ENCODE measurements around the gene GFRA1. TPM values are rescaled to one million over a fixed set of nuclear protein-coding genes. Genes with fewer than 3 reads are reported as not detected.

Gene GFRA1
- total and polyA plus RNA-seq, 2 experiments from 2014 or later = 0.48 to 2.9 TPM

DNA sequence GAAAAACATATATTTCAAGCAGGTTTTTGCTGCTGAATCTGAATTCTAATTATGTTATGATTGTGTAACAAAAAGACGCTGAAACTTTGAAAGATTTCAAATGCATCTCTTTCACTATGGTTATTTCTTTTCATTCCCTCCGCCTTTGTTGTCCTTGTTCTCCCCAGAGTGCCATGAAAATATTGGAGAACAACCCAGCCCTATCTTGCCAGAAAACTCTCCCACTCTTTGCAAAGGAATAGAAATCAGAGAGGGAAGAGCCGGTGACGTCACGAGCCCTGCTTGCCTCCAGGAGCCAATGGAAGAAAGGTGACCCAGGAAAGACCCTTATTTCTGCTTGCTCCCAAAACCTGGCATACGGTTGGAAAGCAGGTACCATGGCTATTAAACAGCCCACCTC, 3.4 kb downstream of the GFRA1 start:
- H2AFZ ChIP-seq = no peak overlapping the region
- no peak overlapping the region for H3K4me2 ChIP-seq
- peaks cover 75% of the 10 kb centered on the region for H3K27me3 ChIP-seq
- no peaks in the 10 kb centered on the region for H3K79me2 ChIP-seq
- H3K4me3 ChIP-seq = no peak overlapping the region
- H3K4me1 ChIP-seq (ENCODE audit: insufficient read depth) = peaks cover 23% of the 10 kb centered on the region
- no peaks in the 10 kb centered on the region for H4K20me1 ChIP-seq (ENCODE audit: insufficient read depth, poor library complexity, severe bottlenecking)
- TF ChIP-seq EZH2phosphoT487 (IDR thresholded peaks at IDR 0.05; ENCODE audit: low read depth, severe bottlenecking, unreplicated experiment) = no peak
- no peaks in the 10 kb centered on the region for H3K9me2 ChIP-seq (replicated peaks; ENCODE audit: insufficient read depth)
- H3K36me3 ChIP-seq (replicated peaks; ENCODE audit: insufficient read depth, low read depth) = no peaks in the 10 kb centered on the region
- no peaks in the 10 kb centered on the region for H3K9me3 ChIP-seq (ENCODE audit: low read depth)
- DNase-seq (ENCODE audit: low spot score) = no peak
- no peak overlapping the region for H3K27ac ChIP-seq
- 74% methylated on average over 6 of the region's 6 CpGs for WGBS (ENCODE audit: low lambda C conversion rate, missing lambda C conversion rate)

DNA sequence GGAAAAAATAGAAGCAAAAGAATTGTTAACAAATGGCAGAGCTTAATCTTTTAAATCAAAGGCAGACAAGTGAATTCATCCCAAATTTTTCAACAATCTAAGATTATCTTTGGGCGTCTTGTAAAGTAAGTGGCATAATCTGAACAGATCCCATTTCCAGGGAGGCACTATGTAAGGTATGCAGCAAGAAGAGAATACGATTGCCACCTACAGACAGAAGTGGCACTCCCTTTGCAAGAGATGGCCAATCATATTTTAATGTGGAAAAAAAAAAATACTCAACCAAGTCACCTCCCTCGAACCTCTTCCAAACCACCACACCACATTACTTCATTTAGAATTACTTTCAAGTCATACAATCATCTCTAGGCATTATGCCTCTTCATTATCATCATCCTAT, 4.0 kb downstream of the GFRA1 start:
- 56% methylated on average over 3 of the region's 3 CpGs for WGBS (ENCODE audit: low lambda C conversion rate, missing lambda C conversion rate)
- no peak overlapping the region for H3K4me3 ChIP-seq
- no peaks in the 10 kb centered on the region for H3K9me3 ChIP-seq (ENCODE audit: low read depth)
- H4K20me1 ChIP-seq (ENCODE audit: insufficient read depth, poor library complexity, severe bottlenecking) = no peaks in the 10 kb centered on the region
- DNase-seq (ENCODE audit: low spot score) = no peak
- no peaks in the 10 kb centered on the region for H3K9me2 ChIP-seq (replicated peaks; ENCODE audit: insufficient read depth)
- peaks cover 74% of the 10 kb centered on the region for H3K27me3 ChIP-seq
- peaks cover 18% of the 10 kb centered on the region for H3K4me1 ChIP-seq (ENCODE audit: insufficient read depth)
- H3K4me2 ChIP-seq = no peak overlapping the region
- no peak overlapping the region for H3K27ac ChIP-seq
- H2AFZ ChIP-seq = no peak overlapping the region
- TF ChIP-seq EZH2phosphoT487 (IDR thresholded peaks at IDR 0.05; ENCODE audit: low read depth, severe bottlenecking, unreplicated experiment) (no peak), EZH2 (IDR thresholded peaks at IDR 0.05; ENCODE audit: borderline replicate concordance) (no peak)
- TF ChIP-seq, protein P1, sequence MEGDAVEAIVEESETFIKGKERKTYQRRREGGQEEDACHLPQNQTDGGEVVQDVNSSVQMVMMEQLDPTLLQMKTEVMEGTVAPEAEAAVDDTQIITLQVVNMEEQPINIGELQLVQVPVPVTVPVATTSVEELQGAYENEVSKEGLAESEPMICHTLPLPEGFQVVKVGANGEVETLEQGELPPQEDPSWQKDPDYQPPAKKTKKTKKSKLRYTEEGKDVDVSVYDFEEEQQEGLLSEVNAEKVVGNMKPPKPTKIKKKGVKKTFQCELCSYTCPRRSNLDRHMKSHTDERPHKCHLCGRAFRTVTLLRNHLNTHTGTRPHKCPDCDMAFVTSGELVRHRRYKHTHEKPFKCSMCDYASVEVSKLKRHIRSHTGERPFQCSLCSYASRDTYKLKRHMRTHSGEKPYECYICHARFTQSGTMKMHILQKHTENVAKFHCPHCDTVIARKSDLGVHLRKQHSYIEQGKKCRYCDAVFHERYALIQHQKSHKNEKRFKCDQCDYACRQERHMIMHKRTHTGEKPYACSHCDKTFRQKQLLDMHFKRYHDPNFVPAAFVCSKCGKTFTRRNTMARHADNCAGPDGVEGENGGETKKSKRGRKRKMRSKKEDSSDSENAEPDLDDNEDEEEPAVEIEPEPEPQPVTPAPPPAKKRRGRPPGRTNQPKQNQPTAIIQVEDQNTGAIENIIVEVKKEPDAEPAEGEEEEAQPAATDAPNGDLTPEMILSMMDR (IDR thresholded peaks at IDR 0.05; ENCODE audit: poor library complexity) = no peak
- H3K79me2 ChIP-seq = no peaks in the 10 kb centered on the region
- H3K36me3 ChIP-seq (replicated peaks; ENCODE audit: insufficient read depth, low read depth) = no peaks in the 10 kb centered on the region

DNA sequence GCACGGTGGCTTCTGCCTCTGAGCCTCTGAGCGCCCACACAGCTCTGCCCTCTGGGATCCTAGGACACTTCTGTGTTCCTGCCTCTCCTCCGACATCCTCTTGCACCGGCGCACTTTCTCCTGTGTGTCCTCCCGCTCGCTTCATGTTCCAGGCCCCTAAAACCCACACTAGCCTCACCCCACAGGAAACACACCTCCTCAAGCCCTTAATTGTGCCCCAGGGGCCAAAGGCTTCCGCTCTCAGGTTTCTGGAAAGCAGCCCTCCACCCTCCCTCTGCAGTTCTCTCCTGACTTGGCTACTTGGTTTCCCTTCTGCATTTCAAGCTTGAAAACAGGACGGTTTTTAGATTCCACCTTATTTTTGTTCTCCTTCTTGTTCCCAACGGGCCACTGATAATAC, 7.3 kb downstream of the GFRA1 start:
- Histone ChIP-seq H3K4me2 (no peak overlapping the region), H3K79me2 (no peaks in the 10 kb centered on the region), H3K9me3 (ENCODE audit: low read depth) (no peaks in the 10 kb centered on the region), H4K20me1 (ENCODE audit: insufficient read depth, poor library complexity, severe bottlenecking) (no peaks in the 10 kb centered on the region), H3K36me3 (replicated peaks; ENCODE audit: insufficient read depth, low read depth) (no peaks in the 10 kb centered on the region), H3K9me2 (replicated peaks; ENCODE audit: insufficient read depth) (no peaks in the 10 kb centered on the region), H2AFZ (no peak overlapping the region), H3K4me3 (no peak overlapping the region), H3K4me1 (ENCODE audit: insufficient read depth) (no peaks in the 10 kb centered on the region), H3K27me3 (peaks cover 70% of the 10 kb centered on the region), H3K27ac (no peak overlapping the region)
- 70% methylated on average over 10 of the region's 10 CpGs for WGBS (ENCODE audit: low lambda C conversion rate, missing lambda C conversion rate)
- TF ChIP-seq EZH2phosphoT487 (IDR thresholded peaks at IDR 0.05; ENCODE audit: low read depth, severe bottlenecking, unreplicated experiment) (no peak), EZH2 (IDR thresholded peaks at IDR 0.05; ENCODE audit: borderline replicate concordance) (no peak)
- TF ChIP-seq, protein P1 (IDR thresholded peaks at IDR 0.05; ENCODE audit: poor library complexity) = no peak
- no peak for DNase-seq (ENCODE audit: low spot score)

DNA sequence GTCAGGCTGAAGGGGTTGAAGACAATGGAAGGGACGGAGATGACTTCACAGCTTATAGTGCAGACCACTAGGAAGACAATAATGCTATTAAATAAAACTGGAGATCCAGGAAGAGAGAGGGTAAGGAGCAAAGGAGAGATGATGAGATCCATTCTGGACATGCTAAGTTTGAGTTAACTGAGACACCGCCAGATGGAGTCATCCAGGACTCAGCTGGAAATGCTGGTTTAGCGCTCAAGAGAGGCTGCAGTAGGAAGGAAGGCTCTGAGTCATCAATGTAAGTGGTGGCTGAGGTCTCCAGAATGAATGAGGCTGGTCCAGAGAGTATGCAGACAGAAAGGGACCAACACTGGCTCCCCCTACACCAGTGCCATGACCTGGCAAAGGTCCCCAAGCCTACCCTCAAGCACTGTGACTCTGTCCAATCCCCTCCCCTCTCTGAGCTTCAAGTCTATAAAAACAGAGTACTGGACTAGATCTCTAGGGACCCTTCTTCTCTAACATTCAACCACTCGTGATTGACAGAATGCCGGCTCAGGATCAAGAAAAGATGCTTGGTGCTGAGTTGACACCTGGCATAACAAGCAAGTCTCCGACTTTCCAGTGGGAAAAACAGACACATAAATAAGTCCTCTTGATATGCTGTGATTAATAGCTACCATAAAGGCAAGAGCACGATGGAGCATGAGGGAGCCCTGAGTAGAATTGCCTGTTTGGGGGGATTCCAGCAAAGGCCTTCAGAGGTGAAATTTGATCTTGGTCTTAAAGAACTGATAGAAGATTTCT, 8.9 kb downstream of the GFRA1 start:
- H4K20me1 ChIP-seq (ENCODE audit: insufficient read depth, poor library complexity, severe bottlenecking) = no peaks in the 10 kb centered on the region
- H3K4me2 ChIP-seq = no peak overlapping the region
- H3K9me2 ChIP-seq (replicated peaks; ENCODE audit: insufficient read depth) = no peaks in the 10 kb centered on the region
- no peak overlapping the region for H2AFZ ChIP-seq
- no peak overlapping the region for H3K4me3 ChIP-seq
- no peaks in the 10 kb centered on the region for H3K36me3 ChIP-seq (replicated peaks; ENCODE audit: insufficient read depth, low read depth)
- no peak overlapping the region for H3K27ac ChIP-seq
- no peaks in the 10 kb centered on the region for H3K79me2 ChIP-seq
- WGBS (ENCODE audit: low lambda C conversion rate, missing lambda C conversion rate) = 88% methylated on average over 7 of the region's 7 CpGs
- no peaks in the 10 kb centered on the region for H3K9me3 ChIP-seq (ENCODE audit: low read depth)
- no peak for DNase-seq (ENCODE audit: low spot score)
- no peaks in the 10 kb centered on the region for H3K4me1 ChIP-seq (ENCODE audit: insufficient read depth)
- TF ChIP-seq, protein P1 (IDR thresholded peaks at IDR 0.05; ENCODE audit: poor library complexity) = no peak
- TF ChIP-seq EZH2phosphoT487 (IDR thresholded peaks at IDR 0.05; ENCODE audit: low read depth, severe bottlenecking, unreplicated experiment) (no peak), EZH2 (IDR thresholded peaks at IDR 0.05; ENCODE audit: borderline replicate concordance) (no peak)
- H3K27me3 ChIP-seq = peaks cover 56% of the 10 kb centered on the region

Data from hepatocyte (in vitro differentiated cells).